Liver (tissue), 9 donors: ENCODE results near the gene SPA17. TPM values are rescaled to one million over a fixed set of nuclear protein-coding genes. Genes with fewer than 3 reads are reported as not detected.

Experiments
- DNase-seq: peaks from one replicate; pipeline ENCODE4 v3.0.0-alpha.2; 2017; ENCODE audit warnings: low spot score
- H3K27ac ChIP-seq, 2 donors: one replicate each; pipeline ENCODE4 v1.7.0; 2013; ENCODE audit warnings: inconsistent platforms in 2 of 2, low read length in 2 of 2, control low read depth in 1 of 2, low read depth in 1 of 2, mild to moderate bottlenecking in 1 of 2
- H3K27me3 ChIP-seq, 4 donors: one replicate each; pipeline versions ENCODE4 v1.6.1 to v1.7.0; 2013; ENCODE audit warnings: low read length in 3 of 4, inconsistent platforms in 1 of 4, mild to moderate bottlenecking in 1 of 4, moderate library complexity in 1 of 4; ENCODE audit not compliant: control insufficient read depth in 4 of 4, insufficient read depth in 4 of 4
- H3K36me3 ChIP-seq, 4 donors: one replicate each; pipeline versions ENCODE4 v1.6.1 to v1.7.0; 2013; ENCODE audit warnings: low read length in 3 of 4, mild to moderate bottlenecking in 3 of 4, low read depth in 1 of 4, moderate library complexity in 1 of 4; ENCODE audit not compliant: control insufficient read depth in 4 of 4, insufficient read depth in 3 of 4
- H3K4me1 ChIP-seq, 4 donors: one replicate each; pipeline versions ENCODE4 v1.6.1 to v1.7.0; 2013; ENCODE audit warnings: low read length in 3 of 4, mild to moderate bottlenecking in 3 of 4, moderate library complexity in 1 of 4; ENCODE audit not compliant: control insufficient read depth in 4 of 4, insufficient read depth in 4 of 4
- H3K4me3 ChIP-seq, 3 donors: one replicate each; pipeline versions ENCODE4 v1.6.1 to v1.7.0; 2013; ENCODE audit warnings: low read length in 3 of 3, control low read depth in 1 of 3, low read depth in 1 of 3, mild to moderate bottlenecking in 1 of 3
- H3K9ac ChIP-seq, 2 donors: one replicate each; pipeline ENCODE4 v1.7.0; 2013; ENCODE audit warnings: low read length in 2 of 2, mild to moderate bottlenecking in 2 of 2, moderate library complexity in 2 of 2, control low read depth in 1 of 2, low read depth in 1 of 2
- H3K9me3 ChIP-seq, 4 donors: one replicate each; pipeline versions ENCODE4 v1.6.1 to v1.7.0; 2013; ENCODE audit warnings: low read length in 3 of 4; ENCODE audit not compliant: control insufficient read depth in 4 of 4
- EGR1 ChIP-seq, 2 donors: IDR thresholded peaks; 2 replicates each; pipeline ENCODE4 v1.6.1; 2016 to 2018; ENCODE audit warnings: antibody characterized with exemption in 2 of 2, low read depth in 2 of 2
- FOXA1 ChIP-seq: IDR thresholded peaks from 2 replicates; pipeline ENCODE4 v1.6.1; 2016; ENCODE audit warnings: antibody characterized with exemption
- FOXA2 ChIP-seq: IDR thresholded peaks from 2 replicates; pipeline ENCODE4 v1.6.1; 2016; ENCODE audit warnings: antibody characterized with exemption
- GABPA ChIP-seq, 2 donors: IDR thresholded peaks in 1 of 2; conservative IDR thresholded peaks in 1 of 2; 2 replicates each; pipeline ENCODE4 v1.6.1; 2016; ENCODE audit warnings: antibody characterized with exemption in 2 of 2, mild to moderate bottlenecking in 1 of 2, moderate library complexity in 1 of 2
- HNF4A ChIP-seq, 2 donors: conservative IDR thresholded peaks; 2 replicates each; pipeline ENCODE4 v1.6.1; 2016; ENCODE audit warnings: antibody characterized with exemption in 2 of 2, mild to moderate bottlenecking in 2 of 2
- HNF4G ChIP-seq: IDR thresholded peaks from 2 replicates; pipeline ENCODE4 v1.6.1; 2016; ENCODE audit warnings: antibody characterized with exemption
- JUND ChIP-seq, 2 donors: IDR thresholded peaks; 2 replicates each; pipeline ENCODE4 v1.6.1; 2016; ENCODE audit warnings: antibody characterized with exemption in 2 of 2
- NR2F2 ChIP-seq: IDR thresholded peaks from 2 replicates; pipeline ENCODE4 v1.6.1; 2016; ENCODE audit warnings: antibody characterized with exemption
- RAD21 ChIP-seq, 2 donors: IDR thresholded peaks; 2 replicates each; pipeline ENCODE4 v1.6.1; 2016; ENCODE audit warnings: antibody characterized with exemption in 2 of 2, mild to moderate bottlenecking in 2 of 2
- RXRA ChIP-seq, 2 donors: IDR thresholded peaks; 2 replicates each; pipeline ENCODE4 v1.6.1; 2017 to 2018; ENCODE audit warnings: antibody characterized with exemption in 2 of 2, mild to moderate bottlenecking in 1 of 2
- SP1 ChIP-seq: IDR thresholded peaks from 2 replicates; pipeline ENCODE4 v1.6.1; 2018; ENCODE audit warnings: antibody characterized with exemption, mild to moderate bottlenecking
- TAF1 ChIP-seq: conservative IDR thresholded peaks from 2 replicates; pipeline ENCODE4 v1.6.1; 2016; ENCODE audit warnings: antibody characterized with exemption, mild to moderate bottlenecking
- YY1 ChIP-seq: IDR thresholded peaks from 2 replicates; pipeline ENCODE4 v1.6.1; 2016; ENCODE audit warnings: antibody characterized with exemption, mild to moderate bottlenecking
- WGBS: extraction: QIAGEN DNeasy Blood & Tissue Kit; methylation state at CpG from one replicate; pipeline ENCODE4 v1.1.7; 2013; 5-methylcytosine and 5-hydroxymethylcytosine counted together
- polyA plus RNA-seq, 2 donors: library from polyadenylated mRNA; stranded (reverse) in 1 of 2; unstranded in 1 of 2; fragments of 200-250 nt in 1 of 2; fragments of >200 nt in 1 of 2; fragmentation: Nextera tagmentation in 1 of 2; extraction: Ambion mirVana in 1 of 2; gene quantifications; one replicate each; pipeline versions ENCODE4 v1.2.1 to v1.2.3, GENCODE V29; 2013 to 2015
- total RNA-seq, 2 donors: library from RNA; depleted of rRNA; stranded (reverse); fragments of >200 nt; gene quantifications; one replicate each; pipeline ENCODE4 v1.2.3, GENCODE V29; 2014
- TF ChIP-seq, protein P1 (sequence below): IDR thresholded peaks from 2 replicates; pipeline ENCODE4 v1.6.1; 2016; ENCODE audit warnings: antibody characterized with exemption, mild to moderate bottlenecking
- TF ChIP-seq, protein P2 (sequence below): IDR thresholded peaks from 2 replicates; pipeline ENCODE4 v1.6.1; 2016; ENCODE audit warnings: antibody characterized with exemption
- TF ChIP-seq, protein P3 (sequence below): IDR thresholded peaks from 2 replicates; pipeline ENCODE4 v1.6.1; 2016; ENCODE audit warnings: antibody characterized with exemption
- TF ChIP-seq, protein P4 (sequence below): IDR thresholded peaks from 2 replicates; pipeline ENCODE4 v1.6.1; 2016; ENCODE audit warnings: antibody characterized with exemption
- TF ChIP-seq, protein P5 (sequence below): fragments of 150-350 bp; IDR thresholded peaks from 2 replicates; pipeline ENCODE4 v1.5.1; 2017; ENCODE audit warnings: improper control_type of control experiment, low read depth, low read length; ENCODE audit not compliant: missing input control
- donor health status: healthy.
- donor health status: healthy.
- donor health status: healthy.
- donor health status: healthy.
- donor health status: healthy.

Gene SPA17
- total and polyA plus RNA-seq, 4 donors = 0.47 to 3.2 (median 1.9) TPM

DNA sequence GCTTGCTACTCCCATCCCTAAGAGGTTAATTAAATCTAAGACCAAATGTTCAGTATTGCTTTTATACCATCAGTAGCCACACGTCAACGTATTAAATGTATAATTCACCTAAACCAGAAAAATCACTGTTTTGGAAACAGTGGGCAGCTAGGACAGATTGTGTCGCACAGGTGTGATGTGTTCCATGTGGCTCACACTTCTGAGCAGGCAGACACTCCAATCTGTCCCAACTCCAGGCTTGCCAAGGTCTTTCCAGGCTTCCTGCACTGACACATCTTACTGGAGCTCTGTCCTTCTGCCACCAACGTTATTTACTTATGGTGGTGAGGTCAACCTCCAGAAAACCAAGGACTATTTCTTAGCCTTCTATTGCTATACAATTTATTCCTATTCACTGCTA lies 11.6 kb upstream of the SPA17 start:
- Histone ChIP-seq H3K9ac (no peak overlapping the region), H3K27me3 (no peaks in the 10 kb centered on the region), H3K27ac (no peak overlapping the region), H3K36me3 (peaks cover 0 to 6% (median 2%) of the 10 kb centered on the region in 4 donors), H3K4me1 (no peaks in the 10 kb centered on the region), H3K9me3 (no peaks in the 10 kb centered on the region), H3K4me3 (no peak overlapping the region)
- TF ChIP-seq FOXA1 (no peak), JUND (IDR thresholded peaks at IDR 0.05) (no peak), FOXA2 (no peak), SP1 (no peak), EGR1 (IDR thresholded peaks at IDR 0.05; ENCODE audit: low read depth in 2 of 2) (no peak), TAF1 (no peak), YY1 (no peak), GABPA (IDR thresholded peaks at IDR 0.05 in 1 of 2, conservative IDR thresholded peaks at IDR 0.05 in 1 of 2) (no peak), RXRA (IDR thresholded peaks at IDR 0.05) (no peak), RAD21 (IDR thresholded peaks at IDR 0.05) (no peak), NR2F2 (no peak), HNF4A (conservative IDR thresholded peaks at IDR 0.05) (no peak)
- TF ChIP-seq, protein P1, sequence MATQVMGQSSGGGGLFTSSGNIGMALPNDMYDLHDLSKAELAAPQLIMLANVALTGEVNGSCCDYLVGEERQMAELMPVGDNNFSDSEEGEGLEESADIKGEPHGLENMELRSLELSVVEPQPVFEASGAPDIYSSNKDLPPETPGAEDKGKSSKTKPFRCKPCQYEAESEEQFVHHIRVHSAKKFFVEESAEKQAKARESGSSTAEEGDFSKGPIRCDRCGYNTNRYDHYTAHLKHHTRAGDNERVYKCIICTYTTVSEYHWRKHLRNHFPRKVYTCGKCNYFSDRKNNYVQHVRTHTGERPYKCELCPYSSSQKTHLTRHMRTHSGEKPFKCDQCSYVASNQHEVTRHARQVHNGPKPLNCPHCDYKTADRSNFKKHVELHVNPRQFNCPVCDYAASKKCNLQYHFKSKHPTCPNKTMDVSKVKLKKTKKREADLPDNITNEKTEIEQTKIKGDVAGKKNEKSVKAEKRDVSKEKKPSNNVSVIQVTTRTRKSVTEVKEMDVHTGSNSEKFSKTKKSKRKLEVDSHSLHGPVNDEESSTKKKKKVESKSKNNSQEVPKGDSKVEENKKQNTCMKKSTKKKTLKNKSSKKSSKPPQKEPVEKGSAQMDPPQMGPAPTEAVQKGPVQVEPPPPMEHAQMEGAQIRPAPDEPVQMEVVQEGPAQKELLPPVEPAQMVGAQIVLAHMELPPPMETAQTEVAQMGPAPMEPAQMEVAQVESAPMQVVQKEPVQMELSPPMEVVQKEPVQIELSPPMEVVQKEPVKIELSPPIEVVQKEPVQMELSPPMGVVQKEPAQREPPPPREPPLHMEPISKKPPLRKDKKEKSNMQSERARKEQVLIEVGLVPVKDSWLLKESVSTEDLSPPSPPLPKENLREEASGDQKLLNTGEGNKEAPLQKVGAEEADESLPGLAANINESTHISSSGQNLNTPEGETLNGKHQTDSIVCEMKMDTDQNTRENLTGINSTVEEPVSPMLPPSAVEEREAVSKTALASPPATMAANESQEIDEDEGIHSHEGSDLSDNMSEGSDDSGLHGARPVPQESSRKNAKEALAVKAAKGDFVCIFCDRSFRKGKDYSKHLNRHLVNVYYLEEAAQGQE = no peak
- TF ChIP-seq, protein P2, sequence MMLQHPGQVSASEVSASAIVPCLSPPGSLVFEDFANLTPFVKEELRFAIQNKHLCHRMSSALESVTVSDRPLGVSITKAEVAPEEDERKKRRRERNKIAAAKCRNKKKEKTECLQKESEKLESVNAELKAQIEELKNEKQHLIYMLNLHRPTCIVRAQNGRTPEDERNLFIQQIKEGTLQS = no peak
- TF ChIP-seq, protein P3, sequence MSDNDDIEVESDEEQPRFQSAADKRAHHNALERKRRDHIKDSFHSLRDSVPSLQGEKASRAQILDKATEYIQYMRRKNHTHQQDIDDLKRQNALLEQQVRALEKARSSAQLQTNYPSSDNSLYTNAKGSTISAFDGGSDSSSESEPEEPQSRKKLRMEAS = no peak
- TF ChIP-seq, protein P4, sequence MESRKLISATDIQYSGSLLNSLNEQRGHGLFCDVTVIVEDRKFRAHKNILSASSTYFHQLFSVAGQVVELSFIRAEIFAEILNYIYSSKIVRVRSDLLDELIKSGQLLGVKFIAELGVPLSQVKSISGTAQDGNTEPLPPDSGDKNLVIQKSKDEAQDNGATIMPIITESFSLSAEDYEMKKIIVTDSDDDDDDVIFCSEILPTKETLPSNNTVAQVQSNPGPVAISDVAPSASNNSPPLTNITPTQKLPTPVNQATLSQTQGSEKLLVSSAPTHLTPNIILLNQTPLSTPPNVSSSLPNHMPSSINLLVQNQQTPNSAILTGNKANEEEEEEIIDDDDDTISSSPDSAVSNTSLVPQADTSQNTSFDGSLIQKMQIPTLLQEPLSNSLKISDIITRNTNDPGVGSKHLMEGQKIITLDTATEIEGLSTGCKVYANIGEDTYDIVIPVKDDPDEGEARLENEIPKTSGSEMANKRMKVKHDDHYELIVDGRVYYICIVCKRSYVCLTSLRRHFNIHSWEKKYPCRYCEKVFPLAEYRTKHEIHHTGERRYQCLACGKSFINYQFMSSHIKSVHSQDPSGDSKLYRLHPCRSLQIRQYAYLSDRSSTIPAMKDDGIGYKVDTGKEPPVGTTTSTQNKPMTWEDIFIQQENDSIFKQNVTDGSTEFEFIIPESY = no peak
- TF ChIP-seq, protein P5, sequence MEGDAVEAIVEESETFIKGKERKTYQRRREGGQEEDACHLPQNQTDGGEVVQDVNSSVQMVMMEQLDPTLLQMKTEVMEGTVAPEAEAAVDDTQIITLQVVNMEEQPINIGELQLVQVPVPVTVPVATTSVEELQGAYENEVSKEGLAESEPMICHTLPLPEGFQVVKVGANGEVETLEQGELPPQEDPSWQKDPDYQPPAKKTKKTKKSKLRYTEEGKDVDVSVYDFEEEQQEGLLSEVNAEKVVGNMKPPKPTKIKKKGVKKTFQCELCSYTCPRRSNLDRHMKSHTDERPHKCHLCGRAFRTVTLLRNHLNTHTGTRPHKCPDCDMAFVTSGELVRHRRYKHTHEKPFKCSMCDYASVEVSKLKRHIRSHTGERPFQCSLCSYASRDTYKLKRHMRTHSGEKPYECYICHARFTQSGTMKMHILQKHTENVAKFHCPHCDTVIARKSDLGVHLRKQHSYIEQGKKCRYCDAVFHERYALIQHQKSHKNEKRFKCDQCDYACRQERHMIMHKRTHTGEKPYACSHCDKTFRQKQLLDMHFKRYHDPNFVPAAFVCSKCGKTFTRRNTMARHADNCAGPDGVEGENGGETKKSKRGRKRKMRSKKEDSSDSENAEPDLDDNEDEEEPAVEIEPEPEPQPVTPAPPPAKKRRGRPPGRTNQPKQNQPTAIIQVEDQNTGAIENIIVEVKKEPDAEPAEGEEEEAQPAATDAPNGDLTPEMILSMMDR = no peak
- 91% methylated on average over 4 of the region's 4 CpGs for WGBS
- no peak for DNase-seq

DNA sequence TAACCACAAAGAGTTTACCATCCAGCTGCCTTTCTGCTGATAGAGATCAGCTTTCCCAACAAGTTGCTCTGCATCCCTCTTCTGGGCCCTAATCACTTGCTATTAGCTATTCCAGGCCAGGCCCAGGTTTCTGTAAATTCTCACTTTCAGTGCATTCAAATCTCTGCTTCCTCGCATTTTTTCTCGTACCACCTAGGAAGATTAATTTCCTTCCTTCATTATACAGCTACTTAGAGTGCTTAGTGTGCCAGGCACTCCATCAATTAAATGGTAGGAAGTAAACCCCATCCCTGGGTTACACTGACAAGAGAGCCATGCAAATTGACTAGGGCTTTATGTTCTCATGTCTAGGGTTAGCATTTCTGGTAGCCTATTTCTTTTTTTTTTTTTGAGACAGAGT lies 9.8 kb upstream of the SPA17 start:
- Histone ChIP-seq H3K9me3 (no peaks in the 10 kb centered on the region), H3K4me1 (no peaks in the 10 kb centered on the region), H3K9ac (no peak overlapping the region), H3K27ac (no peak overlapping the region), H3K27me3 (no peaks in the 10 kb centered on the region), H3K4me3 (no peak overlapping the region), H3K36me3 (peaks cover 0 to 4% (median 2%) of the 10 kb centered on the region in 4 donors)
- no peak for DNase-seq
- 95% methylated on average over 2 of the region's 2 CpGs for WGBS
- no peak for TF ChIP-seq FOXA2
- no peak for TF ChIP-seq RAD21 (IDR thresholded peaks at IDR 0.05)
- no peak for TF ChIP-seq GABPA (IDR thresholded peaks at IDR 0.05 in 1 of 2, conservative IDR thresholded peaks at IDR 0.05 in 1 of 2)
- TF ChIP-seq, protein P3 = no peak
- no peak for TF ChIP-seq JUND (IDR thresholded peaks at IDR 0.05)
- no peak for TF ChIP-seq HNF4A (conservative IDR thresholded peaks at IDR 0.05)
- no peak for TF ChIP-seq HNF4G
- TF ChIP-seq, protein P2 = no peak
- TF ChIP-seq RXRA (IDR thresholded peaks at IDR 0.05) = no peak
- TF ChIP-seq, protein P4 = no peak
- TF ChIP-seq TAF1 = no peak
